BLaER1 (cell line): ENCODE data around the gene PLEKHA5.

ENCODE experiments used
- H3K27ac ChIP-seq: shearing (Covaris generic); formaldehyde crosslinking; 2 replicates; pipeline ENCODE4 v1.8.1; 2022
- H3K27me3 ChIP-seq: shearing (Covaris generic); formaldehyde crosslinking; 2 replicates; pipeline ENCODE4 v1.8.1; 2022
- H3K36me3 ChIP-seq: shearing (Covaris generic); formaldehyde crosslinking; 2 replicates; pipeline ENCODE4 v1.8.1; 2022
- H3K4me1 ChIP-seq: shearing (Covaris generic); formaldehyde crosslinking; 2 replicates; pipeline ENCODE4 v1.8.1; 2022
- H3K4me2 ChIP-seq: shearing (Covaris generic); formaldehyde crosslinking; 2 replicates; pipeline ENCODE4 v1.8.1; 2022
- H3K4me3 ChIP-seq: shearing (Covaris generic); formaldehyde crosslinking; 2 replicates; pipeline ENCODE4 v1.8.1; 2022
- H3K9ac ChIP-seq: shearing (Covaris generic); formaldehyde crosslinking; 2 replicates; pipeline ENCODE4 v1.8.1; 2022
- H3K9me3 ChIP-seq: shearing (Covaris generic); formaldehyde crosslinking; 2 replicates; pipeline ENCODE4 v1.8.1; 2022
- H4K20me1 ChIP-seq: shearing (Covaris generic); formaldehyde crosslinking; 2 replicates; pipeline ENCODE4 v1.8.1; 2022
- Cebpa-rat ChIP-seq: shearing (Covaris generic); IDR thresholded peaks from 2 replicates; pipeline ENCODE4 v1.8.1; 2022

Gene PLEKHA5

DNA sequence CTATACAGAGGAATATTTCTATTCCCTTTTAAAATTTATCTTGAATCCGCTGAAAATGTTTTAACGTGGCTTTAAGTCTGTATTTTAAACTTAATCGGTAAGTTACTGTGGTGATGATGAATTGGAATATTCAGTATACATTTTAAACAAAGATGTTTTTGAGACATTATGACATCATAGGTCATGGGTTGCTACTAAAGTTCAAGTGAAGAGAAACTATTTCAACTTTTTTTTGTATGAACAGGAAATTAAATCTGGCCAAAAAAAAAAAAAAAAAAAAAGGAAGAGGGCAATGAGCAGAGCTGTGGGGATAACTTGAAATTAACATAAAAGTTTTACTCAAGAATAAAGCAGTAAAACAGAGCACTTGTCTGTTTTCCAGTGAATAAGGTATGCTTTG lies 109.0 kb downstream of the PLEKHA5 start:
- Histone ChIP-seq H3K9me3 (no peaks in the 10 kb centered on the region), H3K4me3 (no peak overlapping the region), H3K9ac (no peak overlapping the region), H3K4me1 (peaks cover 9% of the 10 kb centered on the region), H3K27ac (no peak overlapping the region), H4K20me1 (0 out of 2 replicates have a peak, but pooled peaks cover 5% of the 10 kb centered on the region), H3K36me3 (no peaks in the 10 kb centered on the region), H3K4me2 (no peak overlapping the region), H3K27me3 (no peaks in the 10 kb centered on the region)
- TF ChIP-seq Cebpa-rat = no peak

DNA sequence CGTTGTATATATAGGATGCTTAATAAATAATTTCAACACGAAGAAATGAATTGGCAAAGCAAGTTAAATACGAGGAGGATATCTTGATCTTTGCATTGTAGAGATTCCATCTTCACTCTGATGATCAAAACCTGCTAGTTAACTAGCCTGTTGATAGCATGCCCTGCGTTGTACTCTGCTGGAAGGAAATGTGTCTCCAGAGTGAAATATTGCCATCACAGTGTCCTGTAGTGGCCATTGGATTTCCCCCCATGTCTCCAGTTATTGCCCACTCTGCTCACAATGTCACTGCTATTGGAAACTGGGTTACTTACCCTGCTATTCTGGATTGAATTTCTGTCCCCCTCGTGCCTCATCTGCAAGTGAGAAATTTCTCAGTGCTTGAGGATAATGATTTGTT lies 109.6 kb downstream of the PLEKHA5 start:
- Histone ChIP-seq H3K4me2 (no peak overlapping the region), H3K9me3 (no peaks in the 10 kb centered on the region), H3K36me3 (no peaks in the 10 kb centered on the region), H3K4me3 (no peak overlapping the region), H3K4me1 (peaks cover 4% of the 10 kb centered on the region), H3K27me3 (no peaks in the 10 kb centered on the region), H4K20me1 (0 out of 2 replicates have a peak, but pooled peaks cover 5% of the 10 kb centered on the region), H3K27ac (no peak overlapping the region), H3K9ac (no peak overlapping the region)
- no peak for TF ChIP-seq Cebpa-rat

DNA sequence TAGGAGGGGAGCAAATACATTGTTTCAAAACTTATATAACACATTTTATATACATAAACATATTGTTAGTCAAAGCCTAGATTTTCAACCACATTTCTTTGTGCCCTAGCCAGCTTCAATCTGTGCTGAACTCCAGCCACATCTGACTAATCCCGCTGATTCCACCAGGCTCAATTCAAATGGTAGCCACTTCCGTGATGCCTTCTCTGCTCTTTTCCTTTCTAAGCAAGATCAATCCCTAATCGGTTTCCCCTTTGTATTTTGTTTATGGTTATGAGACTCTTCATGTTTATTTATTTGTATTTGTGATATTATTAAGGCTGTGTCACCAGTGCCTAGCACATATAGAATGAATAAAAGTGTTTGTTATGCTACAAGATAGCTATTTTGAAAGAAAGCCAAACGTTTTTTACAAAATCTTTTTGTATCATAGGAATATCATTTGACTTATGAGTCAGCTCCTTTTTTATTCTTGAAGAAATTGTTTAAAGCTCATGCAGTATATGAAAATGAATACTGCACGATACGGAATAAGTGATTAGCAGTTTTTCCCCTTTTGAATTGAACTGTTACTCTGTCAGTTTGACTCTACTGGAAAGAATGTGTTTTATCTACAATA lies 110.2 kb downstream of the PLEKHA5 start:
- Histone ChIP-seq H3K9me3 (no peaks in the 10 kb centered on the region), H3K27me3 (no peaks in the 10 kb centered on the region), H3K4me2 (no peak overlapping the region), H3K9ac (no peak overlapping the region), H3K36me3 (no peaks in the 10 kb centered on the region), H3K27ac (no peak overlapping the region), H3K4me3 (no peak overlapping the region), H3K4me1 (no peaks in the 10 kb centered on the region), H4K20me1 (no peaks in the 10 kb centered on the region)
- TF ChIP-seq Cebpa-rat = no peak

DNA sequence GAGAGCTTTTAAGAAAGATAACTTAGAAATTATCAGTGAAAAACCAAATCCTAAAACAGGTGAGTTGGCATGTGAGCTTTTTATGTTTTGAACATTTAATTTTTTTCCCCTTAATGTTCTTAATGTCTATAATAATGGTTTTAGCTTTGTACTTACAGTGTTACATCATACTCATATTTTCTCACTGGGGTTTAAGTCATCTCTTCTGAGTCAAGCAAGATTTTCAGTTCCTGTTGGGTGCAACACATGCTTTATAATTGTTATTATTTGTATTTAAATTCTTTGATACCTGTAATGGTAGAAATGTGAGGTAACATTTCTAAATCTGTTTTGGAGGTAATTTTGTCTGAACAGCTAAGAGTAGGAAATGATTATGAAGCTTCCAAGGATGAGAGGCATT lies 113.0 kb downstream of the PLEKHA5 start:
- no peak for TF ChIP-seq Cebpa-rat
- H3K27ac ChIP-seq = no peak overlapping the region
- H3K4me1 ChIP-seq = no peaks in the 10 kb centered on the region
- no peaks in the 10 kb centered on the region for H3K27me3 ChIP-seq
- H3K9me3 ChIP-seq = no peaks in the 10 kb centered on the region
- no peaks in the 10 kb centered on the region for H3K36me3 ChIP-seq
- H4K20me1 ChIP-seq = no peaks in the 10 kb centered on the region
- no peak overlapping the region for H3K9ac ChIP-seq
- no peak overlapping the region for H3K4me3 ChIP-seq
- no peak overlapping the region for H3K4me2 ChIP-seq

DNA sequence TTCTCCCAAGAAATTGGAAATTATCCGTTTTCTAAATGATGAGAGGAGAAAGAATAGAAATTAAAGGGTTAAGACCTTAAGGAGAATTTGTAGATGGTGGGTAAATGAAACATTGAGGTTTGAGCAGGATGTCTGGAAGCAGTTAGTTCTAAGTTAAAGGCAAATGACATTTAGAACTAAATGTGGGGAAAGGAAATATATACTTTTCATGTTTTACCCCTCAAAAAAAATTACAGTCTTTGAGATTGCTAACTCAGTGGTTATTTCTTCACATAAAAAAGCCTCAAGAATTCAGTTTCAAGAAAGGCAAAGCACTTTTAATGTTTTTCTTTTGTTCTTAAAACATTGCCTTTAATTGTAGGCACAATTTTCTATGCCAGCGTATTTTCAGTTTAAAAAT lies 114.0 kb downstream of the PLEKHA5 start:
- no peak for TF ChIP-seq Cebpa-rat
- no peak overlapping the region for H3K9ac ChIP-seq

DNA sequence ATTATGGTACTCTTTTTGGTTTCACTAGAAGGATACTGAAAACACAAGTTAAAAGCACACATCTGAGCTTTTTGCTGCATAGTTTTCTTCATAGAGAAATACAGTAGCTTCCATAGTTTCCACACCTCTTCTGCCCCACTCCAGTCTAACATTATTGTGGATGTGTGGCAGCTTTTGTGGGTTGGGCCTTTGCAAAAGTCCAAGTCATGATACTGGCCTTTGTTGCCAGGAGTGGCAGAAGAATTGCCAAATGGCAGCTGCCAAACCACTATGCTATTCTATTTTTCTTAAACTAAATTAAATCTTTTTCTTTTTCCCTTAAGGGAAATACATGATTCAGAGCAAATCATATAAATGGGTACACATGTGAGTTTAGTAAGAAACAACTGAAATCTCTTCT lies 114.8 kb downstream of the PLEKHA5 start:
- no peaks in the 10 kb centered on the region for H4K20me1 ChIP-seq
- no peak overlapping the region for H3K4me3 ChIP-seq
- H3K9me3 ChIP-seq = no peaks in the 10 kb centered on the region
- H3K36me3 ChIP-seq = no peaks in the 10 kb centered on the region
- TF ChIP-seq Cebpa-rat = no peak
- no peaks in the 10 kb centered on the region for H3K4me1 ChIP-seq
- H3K4me2 ChIP-seq = no peak overlapping the region
- H3K27me3 ChIP-seq = no peaks in the 10 kb centered on the region
- no peak overlapping the region for H3K27ac ChIP-seq
- no peak overlapping the region for H3K9ac ChIP-seq

More for the DNA sequence above, 114.0 kb downstream of the PLEKHA5 start:
- Histone ChIP-seq H4K20me1 (no peaks in the 10 kb centered on the region), H3K36me3 (no peaks in the 10 kb centered on the region), H3K4me2 (no peak overlapping the region), H3K4me3 (no peak overlapping the region), H3K9me3 (no peaks in the 10 kb centered on the region), H3K4me1 (no peaks in the 10 kb centered on the region), H3K27me3 (no peaks in the 10 kb centered on the region), H3K27ac (no peak overlapping the region)

DNA sequence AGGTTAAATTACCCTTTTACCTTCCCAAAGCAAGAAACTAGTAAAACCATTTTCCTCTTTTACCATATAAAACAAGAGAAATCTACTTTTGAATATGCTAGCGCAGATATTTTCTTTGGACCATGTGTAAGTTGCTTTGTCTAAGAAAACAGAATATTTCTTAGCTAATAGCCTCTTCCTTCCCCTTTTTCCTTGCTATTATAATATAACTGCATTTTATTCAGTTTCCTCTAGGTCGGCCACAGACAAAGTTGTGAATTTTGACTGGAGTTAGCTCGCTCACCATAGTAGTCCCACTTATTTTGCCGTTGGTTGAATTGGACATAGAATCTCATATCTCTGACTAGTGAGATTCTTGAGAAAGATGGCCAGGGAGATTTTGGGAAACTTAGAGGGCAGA lies 115.6 kb downstream of the PLEKHA5 start:
- H3K4me2 ChIP-seq = no peak overlapping the region
- H3K9me3 ChIP-seq = no peaks in the 10 kb centered on the region
- H3K9ac ChIP-seq = no peak overlapping the region
- H3K4me1 ChIP-seq = no peaks in the 10 kb centered on the region
- H4K20me1 ChIP-seq = no peaks in the 10 kb centered on the region
- no peak overlapping the region for H3K27ac ChIP-seq
- no peak overlapping the region for H3K4me3 ChIP-seq
- no peaks in the 10 kb centered on the region for H3K27me3 ChIP-seq
- no peak for TF ChIP-seq Cebpa-rat
- H3K36me3 ChIP-seq = no peaks in the 10 kb centered on the region

DNA sequence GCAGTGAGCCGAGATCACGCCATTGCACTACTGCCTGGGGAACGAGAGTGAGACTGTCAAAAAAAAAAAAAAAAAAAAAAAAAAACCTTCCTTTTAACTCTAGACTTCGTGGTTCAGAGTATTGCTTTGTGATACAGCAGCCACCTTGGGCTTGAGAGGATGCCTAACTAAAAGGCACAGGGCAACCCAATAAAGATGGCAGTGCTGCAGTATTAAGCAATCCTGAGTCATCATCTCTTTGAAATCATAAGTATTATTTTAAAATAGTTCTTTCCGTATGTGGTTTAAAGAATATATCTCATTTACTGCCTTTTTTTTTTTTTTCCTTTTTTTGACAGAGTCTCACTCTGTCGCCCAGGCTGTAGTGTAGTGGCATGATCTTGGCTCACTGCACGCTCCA lies 116.1 kb downstream of the PLEKHA5 start:
- no peak overlapping the region for H3K4me3 ChIP-seq
- no peak overlapping the region for H3K27ac ChIP-seq
- H3K9me3 ChIP-seq = no peaks in the 10 kb centered on the region
- H3K27me3 ChIP-seq = no peaks in the 10 kb centered on the region
- H3K36me3 ChIP-seq = no peaks in the 10 kb centered on the region
- no peak for TF ChIP-seq Cebpa-rat
- H3K4me1 ChIP-seq = no peaks in the 10 kb centered on the region
- H4K20me1 ChIP-seq = no peaks in the 10 kb centered on the region
- H3K9ac ChIP-seq = no peak overlapping the region
- H3K4me2 ChIP-seq = no peak overlapping the region

DNA sequence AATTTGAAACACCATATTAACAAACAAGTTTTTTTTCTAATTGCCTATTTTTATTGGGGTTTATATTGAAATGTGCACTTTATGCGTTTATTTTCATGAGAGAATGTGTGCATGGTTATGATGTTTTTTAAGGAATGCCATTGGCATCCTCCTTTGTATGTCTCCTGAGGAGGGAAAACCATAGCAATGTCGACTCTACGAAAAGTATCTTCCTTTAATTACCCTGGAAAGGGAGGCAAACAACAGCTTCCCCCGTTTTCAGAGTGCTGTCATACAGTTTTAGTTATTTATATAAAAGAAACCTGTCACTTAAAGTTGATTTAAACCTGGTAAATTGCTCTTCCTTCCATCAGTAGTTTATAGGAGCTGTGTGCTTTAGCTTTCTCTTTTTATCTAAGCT lies 117.4 kb downstream of the PLEKHA5 start:
- H3K9ac ChIP-seq = no peak overlapping the region
- H3K36me3 ChIP-seq = no peaks in the 10 kb centered on the region
- TF ChIP-seq Cebpa-rat = no peak
- H3K9me3 ChIP-seq = no peaks in the 10 kb centered on the region
- H3K4me2 ChIP-seq = no peak overlapping the region
- H3K4me3 ChIP-seq = no peak overlapping the region
- no peaks in the 10 kb centered on the region for H3K4me1 ChIP-seq
- no peaks in the 10 kb centered on the region for H3K27me3 ChIP-seq
- no peak overlapping the region for H3K27ac ChIP-seq
- H4K20me1 ChIP-seq = no peaks in the 10 kb centered on the region

DNA sequence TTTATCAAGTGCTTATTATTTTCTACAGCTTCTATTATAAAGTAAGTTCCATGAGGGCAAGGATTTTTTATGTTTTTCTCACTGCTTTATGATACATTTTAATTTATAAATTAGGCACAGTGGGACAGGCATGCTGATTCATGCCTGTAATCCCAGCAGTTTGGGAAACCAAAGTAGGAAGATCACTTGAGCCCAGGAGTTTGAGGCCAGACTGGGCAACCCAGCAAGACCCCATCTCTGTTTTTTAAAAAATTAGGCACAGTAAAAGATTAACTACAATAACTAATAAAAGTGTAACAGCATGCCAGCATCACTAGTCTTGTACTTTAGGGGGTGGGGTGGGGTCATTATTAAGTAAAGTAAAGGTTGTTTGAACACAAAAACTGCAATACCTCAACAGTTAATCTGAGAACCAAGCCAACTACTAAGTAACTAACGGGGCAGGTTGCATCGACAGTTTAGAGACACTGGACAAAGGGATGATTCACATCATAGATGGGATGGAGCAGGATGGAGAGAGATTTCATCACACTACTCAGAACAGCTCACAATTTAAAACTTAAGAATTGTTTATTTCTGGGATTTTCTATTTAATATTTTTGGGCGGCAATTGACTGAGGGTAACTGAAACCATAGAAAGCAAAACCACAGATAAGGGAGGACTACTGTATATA lies 119.5 kb downstream of the PLEKHA5 start:
- no peak for TF ChIP-seq Cebpa-rat
- H3K4me2 ChIP-seq = no peak overlapping the region
- H3K27ac ChIP-seq = no peak overlapping the region
- H4K20me1 ChIP-seq = no peaks in the 10 kb centered on the region
- no peak overlapping the region for H3K9ac ChIP-seq
- H3K9me3 ChIP-seq = no peaks in the 10 kb centered on the region
- no peak overlapping the region for H3K4me3 ChIP-seq
- no peaks in the 10 kb centered on the region for H3K27me3 ChIP-seq
- H3K4me1 ChIP-seq = no peaks in the 10 kb centered on the region
- no peaks in the 10 kb centered on the region for H3K36me3 ChIP-seq
